GM06990 (cell line): ENCODE results near the gene CDH26.

Source experiments
- DNase-seq: peaks from one replicate; pipeline ENCODE4 v3.0.0-alpha.2; 2011; ENCODE audit not compliant: insufficient read length; ENCODE audit errors: extremely low read depth
- H3K27me3 ChIP-seq: replicated peaks from 2 replicates; pipeline ENCODE4 v1.6.0; 2011; ENCODE audit warnings: low read length; ENCODE audit not compliant: control insufficient read depth, insufficient read depth
- H3K36me3 ChIP-seq: 2 replicates; pipeline ENCODE4 v1.5.1; 2011; ENCODE audit warnings: low read length; ENCODE audit not compliant: control insufficient read depth, insufficient read depth
- H3K4me3 ChIP-seq: replicated peaks from 2 replicates; pipeline ENCODE4 v1.5.1; 2011; ENCODE audit warnings: low read depth, mild to moderate bottlenecking, control low read depth, low read length
- TF ChIP-seq, protein P1 (sequence below): IDR thresholded peaks from 2 replicates; pipeline ENCODE4 v1.5.1; 2011; ENCODE audit warnings: low read length, control low read depth, mild to moderate bottlenecking, inconsistent platforms; ENCODE audit not compliant: insufficient read depth, poor library complexity, severe bottlenecking

CDH26 gene

DNA sequence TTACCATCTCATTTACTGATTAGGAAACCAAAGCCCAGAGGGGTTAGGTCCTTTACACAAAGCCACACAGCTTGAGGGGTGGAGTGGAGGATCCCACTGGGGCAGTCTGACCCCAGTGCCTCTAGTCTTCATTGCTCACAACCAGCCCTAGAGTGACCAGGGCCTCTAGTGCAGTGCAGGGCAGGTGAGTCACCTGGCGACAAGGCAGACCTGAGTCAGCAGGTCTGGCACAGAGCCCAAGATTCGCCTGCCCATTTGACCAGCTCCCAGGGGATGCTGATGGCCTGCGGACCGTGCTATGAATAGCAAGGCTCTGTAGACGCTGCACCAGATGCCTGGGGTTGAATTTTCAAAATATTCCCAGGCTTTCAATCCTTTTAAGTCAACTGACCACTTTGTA, 29.9 kb downstream of the CDH26 start:
- H3K36me3 ChIP-seq: no peaks in the 10 kb centered on the region
- no peaks in the 10 kb centered on the region for H3K27me3 ChIP-seq
- no peak overlapping the region for H3K4me3 ChIP-seq
- DNase-seq: no peak
- TF ChIP-seq, protein P1, sequence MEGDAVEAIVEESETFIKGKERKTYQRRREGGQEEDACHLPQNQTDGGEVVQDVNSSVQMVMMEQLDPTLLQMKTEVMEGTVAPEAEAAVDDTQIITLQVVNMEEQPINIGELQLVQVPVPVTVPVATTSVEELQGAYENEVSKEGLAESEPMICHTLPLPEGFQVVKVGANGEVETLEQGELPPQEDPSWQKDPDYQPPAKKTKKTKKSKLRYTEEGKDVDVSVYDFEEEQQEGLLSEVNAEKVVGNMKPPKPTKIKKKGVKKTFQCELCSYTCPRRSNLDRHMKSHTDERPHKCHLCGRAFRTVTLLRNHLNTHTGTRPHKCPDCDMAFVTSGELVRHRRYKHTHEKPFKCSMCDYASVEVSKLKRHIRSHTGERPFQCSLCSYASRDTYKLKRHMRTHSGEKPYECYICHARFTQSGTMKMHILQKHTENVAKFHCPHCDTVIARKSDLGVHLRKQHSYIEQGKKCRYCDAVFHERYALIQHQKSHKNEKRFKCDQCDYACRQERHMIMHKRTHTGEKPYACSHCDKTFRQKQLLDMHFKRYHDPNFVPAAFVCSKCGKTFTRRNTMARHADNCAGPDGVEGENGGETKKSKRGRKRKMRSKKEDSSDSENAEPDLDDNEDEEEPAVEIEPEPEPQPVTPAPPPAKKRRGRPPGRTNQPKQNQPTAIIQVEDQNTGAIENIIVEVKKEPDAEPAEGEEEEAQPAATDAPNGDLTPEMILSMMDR: no peak

DNA sequence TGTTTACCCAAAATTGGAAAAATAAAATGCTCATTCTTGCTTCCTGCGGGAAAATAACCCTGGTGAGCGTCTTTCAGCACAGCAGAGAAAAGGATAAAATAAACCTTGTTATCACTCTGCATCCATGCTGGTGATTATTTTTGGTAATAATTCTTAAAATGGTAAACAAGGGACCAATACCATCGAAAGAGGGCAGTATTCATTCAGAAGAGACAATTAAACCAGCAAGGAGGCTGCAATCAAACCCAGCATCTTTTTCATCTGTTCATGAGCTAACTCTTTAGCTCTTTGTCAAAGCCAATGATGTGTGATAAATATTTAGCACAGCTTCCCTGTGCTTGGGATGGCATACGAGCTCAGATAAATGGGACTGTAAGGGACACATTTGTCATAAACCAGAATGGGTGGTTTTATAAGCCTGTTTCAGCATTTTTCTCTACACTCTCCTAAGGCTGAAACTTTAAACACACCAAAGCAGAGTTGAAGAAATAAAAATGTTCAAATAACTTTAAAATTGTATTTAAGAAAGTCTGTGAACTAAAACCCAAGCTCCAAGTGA, 34.4 kb downstream of the CDH26 start:
- Histone ChIP-seq H3K36me3 (no peaks in the 10 kb centered on the region), H3K4me3 (no peak overlapping the region), H3K27me3 (no peaks in the 10 kb centered on the region)
- DNase-seq: no peak
- TF ChIP-seq, protein P1: peak; percentile 9

DNA sequence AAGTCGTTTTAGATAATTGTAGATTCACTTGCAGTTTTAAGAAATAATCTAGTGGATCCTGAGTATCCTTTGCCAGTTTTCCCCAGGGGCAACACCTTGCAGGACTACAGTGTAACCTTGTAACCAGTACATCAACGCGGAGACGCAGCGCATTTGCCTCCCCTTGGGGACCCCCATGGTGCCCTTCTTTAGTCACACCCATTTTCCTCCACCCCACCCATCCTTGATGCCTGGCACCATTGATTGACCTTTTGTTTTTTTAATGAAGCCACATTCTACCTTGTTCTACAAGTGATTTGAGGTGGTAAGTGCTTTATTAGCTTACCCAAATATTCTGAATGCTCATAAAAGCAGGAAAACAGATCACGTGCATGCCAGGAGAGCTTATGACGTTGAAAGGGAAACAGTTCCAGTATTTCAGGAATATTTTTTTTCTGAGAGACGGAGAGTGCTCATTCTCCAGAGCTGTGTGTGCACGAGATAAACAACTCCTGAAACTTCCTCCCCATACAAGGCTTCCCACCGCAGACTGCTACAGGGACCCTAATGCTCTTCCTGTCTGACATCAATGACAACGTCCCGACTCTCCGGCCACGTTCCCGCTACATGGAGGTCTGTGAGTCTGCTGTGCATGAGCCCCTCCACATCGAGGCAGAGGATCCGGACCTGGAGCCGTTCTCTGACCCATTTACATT, 35.7 kb downstream of the CDH26 start:
- no peak for DNase-seq
- Histone ChIP-seq H3K4me3 (no peak overlapping the region), H3K36me3 (no peaks in the 10 kb centered on the region), H3K27me3 (no peaks in the 10 kb centered on the region)
- TF ChIP-seq, protein P1: no peak

DNA sequence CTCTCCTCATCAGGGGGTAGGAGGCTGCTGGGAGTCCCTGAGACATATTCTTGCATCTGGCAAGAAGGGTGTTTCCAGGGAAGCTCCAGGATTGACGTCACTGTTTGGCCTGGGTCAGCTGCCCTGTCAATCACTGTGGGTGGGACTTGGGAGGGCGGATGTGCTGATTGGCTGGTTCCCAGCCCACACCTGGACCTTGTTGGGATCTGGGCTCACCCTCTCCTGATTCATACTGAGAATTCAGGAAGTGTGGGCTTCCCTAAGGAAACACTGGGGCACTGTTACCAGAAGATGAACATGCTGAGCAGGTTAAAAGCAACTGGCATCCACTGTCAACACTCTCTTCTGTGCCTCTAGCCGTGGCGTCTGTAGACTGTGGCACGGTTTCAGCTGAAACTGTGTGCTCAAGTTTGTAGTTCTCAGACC, 36.5 kb downstream of the CDH26 start:
- DNase-seq: no peak
- Histone ChIP-seq H3K36me3 (no peaks in the 10 kb centered on the region), H3K27me3 (no peaks in the 10 kb centered on the region), H3K4me3 (no peak overlapping the region)
- TF ChIP-seq, protein P1: no peak

- Histone ChIP-seq H3K4me3 (no peak overlapping the region), H3K36me3 (no peaks in the 10 kb centered on the region), H3K27me3 (no peaks in the 10 kb centered on the region)
- TF ChIP-seq, protein P1: no peak
- no peak for DNase-seq
Observed at GRCh38 chr20:59996108-59996507, 37.9 kb downstream of the CDH26 start.
